ENCODE results near the gene CPXM2.

GRCh38 chr10:123926401-123927264 is 35.0 kb upstream of the CPXM2 start:
- TF ChIP-seq, protein P1, sequence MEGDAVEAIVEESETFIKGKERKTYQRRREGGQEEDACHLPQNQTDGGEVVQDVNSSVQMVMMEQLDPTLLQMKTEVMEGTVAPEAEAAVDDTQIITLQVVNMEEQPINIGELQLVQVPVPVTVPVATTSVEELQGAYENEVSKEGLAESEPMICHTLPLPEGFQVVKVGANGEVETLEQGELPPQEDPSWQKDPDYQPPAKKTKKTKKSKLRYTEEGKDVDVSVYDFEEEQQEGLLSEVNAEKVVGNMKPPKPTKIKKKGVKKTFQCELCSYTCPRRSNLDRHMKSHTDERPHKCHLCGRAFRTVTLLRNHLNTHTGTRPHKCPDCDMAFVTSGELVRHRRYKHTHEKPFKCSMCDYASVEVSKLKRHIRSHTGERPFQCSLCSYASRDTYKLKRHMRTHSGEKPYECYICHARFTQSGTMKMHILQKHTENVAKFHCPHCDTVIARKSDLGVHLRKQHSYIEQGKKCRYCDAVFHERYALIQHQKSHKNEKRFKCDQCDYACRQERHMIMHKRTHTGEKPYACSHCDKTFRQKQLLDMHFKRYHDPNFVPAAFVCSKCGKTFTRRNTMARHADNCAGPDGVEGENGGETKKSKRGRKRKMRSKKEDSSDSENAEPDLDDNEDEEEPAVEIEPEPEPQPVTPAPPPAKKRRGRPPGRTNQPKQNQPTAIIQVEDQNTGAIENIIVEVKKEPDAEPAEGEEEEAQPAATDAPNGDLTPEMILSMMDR (IDR thresholded peaks at IDR 0.05; ENCODE audit: poor library complexity), result no peak
- no peak for TF ChIP-seq EZH2phosphoT487 (IDR thresholded peaks at IDR 0.05; ENCODE audit: low read depth, severe bottlenecking, unreplicated experiment)
